ENCODE results near the gene RAF1.

RAF1 gene

GRCh38 chr3:12588039-12589009, 75.6 kb downstream of the RAF1 start:
- DNase-seq: no peak

- no peak for DNase-seq
Measured at GRCh38 chr3:12586403-12586802, 77.5 kb downstream of the RAF1 start.

GRCh38 chr3:12585970-12586369, 77.9 kb downstream of the RAF1 start:
- no peak for DNase-seq

GRCh38 chr3:12585181-12585580, 78.7 kb downstream of the RAF1 start:
- no peak for DNase-seq

GRCh38 chr3:12584083-12584482, 79.8 kb downstream of the RAF1 start:
- DNase-seq: no peak

GRCh38 chr3:12583280-12583679, 80.6 kb downstream of the RAF1 start:
- no peak for DNase-seq

GRCh38 chr3:12582730-12583129, 81.2 kb downstream of the RAF1 start:
- no peak for DNase-seq

- no peak for DNase-seq
Measured at GRCh38 chr3:12579905-12580304, 84.0 kb downstream of the RAF1 start.

GRCh38 chr3:12579456-12579855, 84.5 kb downstream of the RAF1 start:
- peak; percentile 27 to 44 for DNase-seq

- DNase-seq: no peak
Measured at GRCh38 chr3:12578742-12579141, 85.2 kb downstream of the RAF1 start.

- no peak for DNase-seq
Measured at GRCh38 chr3:12577379-12577778, 86.5 kb downstream of the RAF1 start.

- peak in 1 of 2 experiments; percentile 22 for DNase-seq
Measured at GRCh38 chr3:12574661-12575060, 89.3 kb downstream of the RAF1 start.

- no peak for DNase-seq
Measured at GRCh38 chr3:12574131-12574530, 89.8 kb downstream of the RAF1 start.

- no peak for DNase-seq
Measured at GRCh38 chr3:12571986-12572385, 91.9 kb downstream of the RAF1 start.

GRCh38 chr3:12569836-12570235, 94.1 kb downstream of the RAF1 start:
- no peak for DNase-seq

- no peak for DNase-seq
Measured at GRCh38 chr3:12568747-12569146, 95.2 kb downstream of the RAF1 start.

- no peak for DNase-seq
Measured at GRCh38 chr3:12566976-12567375, 96.9 kb downstream of the RAF1 start.

GRCh38 chr3:12562451-12562850, 101.5 kb downstream of the RAF1 start:
- DNase-seq: no peak

- DNase-seq: no peak
Measured at GRCh38 chr3:12561397-12561796, 102.5 kb downstream of the RAF1 start.

- DNase-seq: no peak
Measured at GRCh38 chr3:12560505-12561190, 103.3 kb downstream of the RAF1 start.

GRCh38 chr3:12559520-12559919, 104.4 kb downstream of the RAF1 start:
- no peak for DNase-seq

GRCh38 chr3:12558706-12559105, 105.2 kb downstream of the RAF1 start:
- DNase-seq: no peak

- DNase-seq: no peak
Measured at GRCh38 chr3:12557473-12558100, 106.3 kb downstream of the RAF1 start.

Measured in Kasumi-1 (cell line).